Esophagus (tissue), 2 donors: Measurements from ENCODE around the gene AHNAK2. TPM values are rescaled to one million over a fixed set of nuclear protein-coding genes. Genes with fewer than 3 reads are reported as not detected.

ENCODE experiments used
- H3K27ac ChIP-seq, 2 donors: one replicate each; pipeline ENCODE4 v1.5.1; 2013; ENCODE audit warnings: low read depth in 2 of 2, mild to moderate bottlenecking in 2 of 2, inconsistent platforms in 1 of 2, low read length in 1 of 2, moderate library complexity in 1 of 2
- H3K27me3 ChIP-seq, 2 donors: one replicate each; pipeline ENCODE4 v1.6.1; 2013; ENCODE audit warnings: low read length in 2 of 2, control low read depth in 1 of 2, mild to moderate bottlenecking in 1 of 2; ENCODE audit not compliant: insufficient read depth in 2 of 2, control insufficient read depth in 1 of 2
- H3K36me3 ChIP-seq, 2 donors: one replicate each; pipeline ENCODE4 v1.6.1; 2013; ENCODE audit warnings: low read length in 1 of 2; ENCODE audit not compliant: control insufficient read depth in 2 of 2, insufficient read depth in 2 of 2
- H3K4me1 ChIP-seq, 2 donors: one replicate each; pipeline ENCODE4 v1.6.1; 2013; ENCODE audit warnings: low read length in 1 of 2; ENCODE audit not compliant: control insufficient read depth in 2 of 2, insufficient read depth in 2 of 2
- H3K4me3 ChIP-seq, 2 donors: one replicate each; pipeline ENCODE4 v1.5.1; 2013; ENCODE audit warnings: low read length in 2 of 2, mild to moderate bottlenecking in 2 of 2, low read depth in 1 of 2, moderate library complexity in 1 of 2
- H3K9me3 ChIP-seq, 2 donors: one replicate each; pipeline ENCODE4 v1.6.1; 2013; ENCODE audit warnings: mild to moderate bottlenecking in 2 of 2, low read depth in 1 of 2, low read length in 1 of 2, moderate library complexity in 1 of 2; ENCODE audit not compliant: control insufficient read depth in 2 of 2, insufficient read depth in 1 of 2
- WGBS, 2 donors: extraction: QIAGEN DNeasy Blood & Tissue Kit; methylation state at CpG; one replicate each; pipeline ENCODE4 v1.1.7; 2013; 5-methylcytosine and 5-hydroxymethylcytosine counted together
- polyA plus RNA-seq, 2 donors: library from polyadenylated mRNA; stranded (reverse); fragments of 200-250 nt; gene quantifications; one replicate each; pipeline ENCODE4 v1.2.3, GENCODE V29; 2013
- donor health status: healthy with polysubstance abuse.
- donor health status: Bipolar disorder and iron deficiency.

Gene AHNAK2
- polyA plus RNA-seq, 2 donors: 67.4 to 104 TPM

- H3K4me1 ChIP-seq: peaks cover 12 to 54% of the 10 kb centered on the region in 2 donors
- peak overlapping the region; percentile 98 to 99 for H3K27ac ChIP-seq
Observed at GRCh38 chr14:104968541-104969401, 9.4 kb downstream of the AHNAK2 start.

DNA sequence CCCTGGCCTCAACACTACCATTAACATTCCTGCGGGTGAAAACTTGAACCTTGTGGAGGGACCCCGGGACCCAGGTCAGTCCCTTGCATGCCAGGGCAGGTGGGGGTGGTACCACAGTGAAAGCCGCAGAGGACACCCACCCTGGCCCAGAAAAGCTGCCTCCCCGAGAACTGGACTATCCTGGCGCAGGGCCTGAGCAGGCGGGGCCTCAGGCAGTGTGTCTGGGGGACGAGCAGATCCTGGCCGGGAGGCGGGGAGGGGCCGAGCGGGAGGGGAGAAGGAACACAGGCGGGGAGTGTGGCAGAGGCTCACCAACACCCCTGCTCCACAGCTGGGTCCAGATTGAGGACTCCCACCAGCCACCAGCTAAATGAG, 10.0 kb downstream of the AHNAK2 start:
- Histone ChIP-seq H3K36me3 (peaks cover 0 to 3% of the 10 kb centered on the region in 2 donors), H3K27me3 (no peaks in the 10 kb centered on the region), H3K27ac (peak overlapping the region; percentile 98 to 99), H3K4me1 (peaks cover 12 to 49% of the 10 kb centered on the region in 2 donors), H3K4me3 (peak overlapping the region; percentile 77 to 81), H3K9me3 (no peaks in the 10 kb centered on the region)
- WGBS, 2 donors: 3 to 11% methylated on average over 12 of the region's 12 CpGs

More at GRCh38 chr14:104968541-104969401, 9.4 kb downstream of the AHNAK2 start:
- Histone ChIP-seq H3K4me3 (peak overlapping the region; percentile 77 to 81), H3K36me3 (peaks cover 0 to 3% of the 10 kb centered on the region in 2 donors), H3K9me3 (no peaks in the 10 kb centered on the region), H3K27me3 (no peaks in the 10 kb centered on the region)
- WGBS, 2 donors: 31 to 34% methylated on average over 21 of the region's 21 CpGs

DNA sequence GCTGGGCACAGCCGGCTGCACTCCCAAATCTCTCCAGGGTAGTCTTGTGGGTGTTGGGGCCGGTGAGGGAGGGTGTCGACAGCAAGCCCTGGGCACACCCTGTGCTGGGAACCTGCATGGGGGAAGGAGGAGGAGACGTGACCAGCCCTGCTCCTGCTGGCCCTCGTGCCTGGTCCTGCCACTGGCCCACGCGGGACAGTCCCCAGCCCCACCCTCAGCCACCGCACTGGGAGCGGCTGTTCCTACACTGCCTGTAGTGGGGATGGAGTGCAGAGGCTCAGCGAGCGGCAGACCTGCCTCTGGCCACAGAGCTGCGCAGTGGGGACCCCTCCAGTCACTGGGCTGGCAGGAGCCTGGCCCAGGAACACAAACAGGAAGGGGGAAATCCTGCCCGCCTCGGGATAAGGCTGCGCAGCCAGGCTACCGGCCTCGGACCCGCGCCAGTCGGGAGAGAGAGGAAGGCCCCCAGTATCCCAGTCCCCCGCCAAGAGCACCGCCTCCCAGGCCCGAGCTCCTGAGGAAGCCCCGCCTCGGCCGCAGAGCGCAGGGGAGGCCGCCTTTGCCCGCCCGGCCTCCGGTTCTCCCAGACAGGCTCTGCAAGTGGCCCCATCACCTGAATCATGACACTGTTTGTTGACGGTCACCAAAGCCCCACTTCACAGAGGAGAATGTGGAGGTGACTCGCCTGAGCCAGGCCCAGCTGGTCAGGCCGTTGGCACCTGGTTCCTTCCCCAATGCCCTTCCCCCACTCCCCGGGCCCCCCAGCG, 10.6 kb downstream of the AHNAK2 start:
- no peaks in the 10 kb centered on the region for H3K9me3 ChIP-seq
- peaks cover 9 to 44% of the 10 kb centered on the region in 2 donors for H3K4me1 ChIP-seq
- H3K36me3 ChIP-seq: peaks cover 0 to 3% of the 10 kb centered on the region in 2 donors
- H3K27me3 ChIP-seq: no peaks in the 10 kb centered on the region
- WGBS, 2 donors: 3 to 4% methylated on average over 30 to 36 of the region's 36 CpGs
- peak overlapping the region; percentile 98 to 99 for H3K27ac ChIP-seq
- peak overlapping the region; percentile 77 to 81 for H3K4me3 ChIP-seq

GRCh38 chr14:104966981-104967385, 11.2 kb downstream of the AHNAK2 start:
- Histone ChIP-seq H3K27ac (peak overlapping the region; percentile 98 to 99), H3K4me1 (peaks cover 9 to 39% of the 10 kb centered on the region in 2 donors), H3K27me3 (no peaks in the 10 kb centered on the region), H3K36me3 (peaks cover 0 to 3% of the 10 kb centered on the region in 2 donors), H3K4me3 (peak overlapping the region; percentile 77 to 81), H3K9me3 (no peaks in the 10 kb centered on the region)
- WGBS, 2 donors: 18 to 32% methylated on average over 8 of the region's 8 CpGs

DNA sequence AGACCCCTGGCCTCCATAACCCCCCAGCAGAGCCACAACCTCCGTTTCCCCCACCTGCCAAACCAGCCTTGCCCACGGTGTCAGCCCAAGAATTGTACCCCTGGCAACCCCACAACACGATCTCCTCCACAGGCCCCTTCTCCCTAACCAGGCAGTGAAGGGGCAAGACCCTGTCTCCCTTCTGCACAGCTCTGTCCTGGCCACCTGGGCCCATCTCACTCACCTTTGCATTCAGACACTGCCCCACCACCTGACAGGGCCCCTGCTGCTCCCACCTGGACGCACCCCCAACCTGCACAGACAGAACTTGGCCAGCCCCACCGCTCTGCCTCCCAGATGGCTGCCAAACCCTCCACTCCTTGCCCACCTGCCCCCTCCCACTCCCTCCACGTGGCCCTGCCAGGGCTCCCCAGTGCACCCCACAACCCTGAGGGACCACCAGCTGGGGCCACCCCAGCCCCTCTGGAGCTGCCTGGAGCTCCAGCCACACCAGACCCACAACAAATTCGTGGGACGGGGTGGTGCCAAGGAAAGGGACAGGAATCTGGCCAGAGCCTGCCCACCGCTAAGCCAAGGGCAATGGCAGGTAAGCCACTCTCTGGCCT, 11.8 kb downstream of the AHNAK2 start:
- peak overlapping the region; percentile 18 to 77 for H3K4me3 ChIP-seq
- no peaks in the 10 kb centered on the region for H3K9me3 ChIP-seq
- peaks cover 6 to 33% of the 10 kb centered on the region in 2 donors for H3K4me1 ChIP-seq
- H3K27me3 ChIP-seq: no peaks in the 10 kb centered on the region
- H3K36me3 ChIP-seq: peaks cover 0 to 3% of the 10 kb centered on the region in 2 donors
- peak overlapping the region; percentile 98 to 99 for H3K27ac ChIP-seq
- 63 to 73% methylated on average over 9 of the region's 9 CpGs for WGBS, 2 donors

DNA sequence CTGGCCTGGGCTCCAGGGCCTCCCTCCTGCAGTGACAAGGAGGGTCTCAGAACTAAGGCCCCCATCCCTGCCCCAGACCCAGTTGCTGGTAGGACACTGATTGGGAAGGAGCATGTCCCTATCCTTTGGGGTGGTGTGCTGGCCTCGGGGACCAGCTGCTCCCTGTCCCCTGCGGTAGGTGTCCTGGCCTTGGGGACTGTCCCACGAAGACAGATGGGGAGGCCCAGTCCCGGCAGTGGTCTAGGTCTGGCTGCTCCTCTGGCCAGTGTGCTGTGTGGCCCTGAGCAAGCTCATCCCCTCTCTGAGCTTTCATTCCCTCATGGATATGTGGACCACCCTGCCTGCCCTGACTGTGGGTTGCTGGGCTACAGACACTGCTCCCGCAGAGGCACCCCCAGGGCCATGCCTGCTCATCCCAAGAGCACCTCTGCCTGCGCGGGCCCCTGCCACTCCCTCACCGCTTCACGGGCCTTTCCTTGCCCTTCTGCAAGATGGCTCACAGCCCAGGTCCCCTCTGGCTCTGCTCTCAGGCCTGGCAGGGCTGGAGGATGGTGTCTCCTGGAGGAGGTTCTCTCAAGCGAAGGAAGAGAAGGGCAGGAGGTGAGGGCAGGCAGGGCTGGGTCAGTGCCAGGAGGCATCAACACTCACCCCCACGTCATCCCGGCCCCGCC, 12.5 kb downstream of the AHNAK2 start:
- H3K27me3 ChIP-seq: no peaks in the 10 kb centered on the region
- peaks cover 0 to 3% of the 10 kb centered on the region in 2 donors for H3K36me3 ChIP-seq
- WGBS, 2 donors: 67 to 68% methylated on average over 13 of the region's 13 CpGs
- peaks cover 6 to 28% of the 10 kb centered on the region in 2 donors for H3K4me1 ChIP-seq
- no peaks in the 10 kb centered on the region for H3K9me3 ChIP-seq
- H3K27ac ChIP-seq: peak overlapping the region; percentile 98 to 99
- no peak overlapping the region for H3K4me3 ChIP-seq

GRCh38 chr14:104964546-104964945, 13.6 kb downstream of the AHNAK2 start:
- 88 to 90% methylated on average over 7 of the region's 7 CpGs for WGBS, 2 donors
- no peak overlapping the region for H3K27ac ChIP-seq

DNA sequence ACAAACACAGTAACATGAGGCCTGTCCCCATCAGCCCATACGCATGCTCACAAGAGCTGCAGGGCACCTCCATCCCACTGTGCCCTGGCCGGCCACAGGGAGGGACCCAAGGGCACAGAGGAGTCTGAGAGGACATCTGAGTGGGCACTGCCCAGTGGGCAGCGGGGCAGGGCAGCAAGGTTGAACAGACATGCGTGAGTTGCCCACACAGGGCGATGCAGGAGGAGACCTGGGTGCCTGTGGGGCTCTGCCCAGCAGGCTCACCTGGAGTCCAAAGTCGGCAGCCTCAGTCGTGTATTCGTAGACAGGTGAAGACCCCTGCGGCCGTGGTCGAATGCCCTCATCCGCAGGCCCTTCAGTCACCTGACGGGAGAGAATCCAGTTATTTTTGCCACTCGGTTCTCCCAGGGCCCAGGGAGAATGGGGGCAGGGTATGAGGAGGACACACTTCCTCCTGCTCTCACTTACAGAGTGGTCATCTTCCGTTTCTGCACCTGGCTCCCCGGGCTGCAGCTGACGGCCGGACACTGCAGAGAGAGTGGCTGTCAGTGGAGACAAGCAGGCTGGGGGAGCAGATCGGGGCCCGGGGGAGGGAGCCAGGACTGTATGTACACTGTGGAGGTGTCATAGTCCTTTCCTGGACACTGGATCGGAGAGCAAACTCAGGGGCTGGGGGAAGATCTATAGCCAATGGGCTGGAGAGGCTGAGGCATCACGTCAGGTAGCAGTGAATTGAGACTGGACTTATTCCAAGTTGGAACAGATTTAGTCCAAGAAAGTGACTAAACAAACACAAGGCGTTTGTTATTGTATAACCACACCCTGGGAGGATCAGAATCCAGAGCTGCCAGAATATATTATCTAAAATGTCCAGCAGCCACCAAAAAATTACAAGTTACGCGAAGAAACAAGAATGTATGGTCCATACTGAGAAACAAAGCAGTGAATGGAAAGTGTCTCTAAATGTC, 20.7 kb downstream of the AHNAK2 start:
- 74 to 76% methylated on average over 25 of the region's 25 CpGs for WGBS, 2 donors
- Histone ChIP-seq H3K4me3 (no peak overlapping the region), H3K36me3 (peaks cover 0 to 43% of the 10 kb centered on the region in 2 donors), H3K27ac (peak overlapping the region in 1 of 2 donors; percentile 8), H3K4me1 (no peaks in the 10 kb centered on the region), H3K9me3 (no peaks in the 10 kb centered on the region), H3K27me3 (no peaks in the 10 kb centered on the region)

More at GRCh38 chr14:104964546-104964945, 13.6 kb downstream of the AHNAK2 start:
- no peaks in the 10 kb centered on the region for H3K9me3 ChIP-seq
- no peak overlapping the region for H3K4me3 ChIP-seq
- H3K36me3 ChIP-seq: peaks cover 0 to 3% of the 10 kb centered on the region in 2 donors
- H3K4me1 ChIP-seq: peaks cover 4 to 22% of the 10 kb centered on the region in 2 donors
- H3K27me3 ChIP-seq: no peaks in the 10 kb centered on the region
